HL-60/S4 (cell line): Measurements from ENCODE around the gene CACNA1E.

ENCODE experiments used
- in situ Hi-C: fragments of 300-500 bp; cut with MboI; formaldehyde crosslinking; loops from 2 replicates; pipeline ENCODE4 v1.14.3; 2022; ENCODE audit warnings: low sequenced_read_pairs

Gene CACNA1E

GRCh38 chr1:181746224-181746623 is 262.9 kb downstream of the CACNA1E start:
- in situ Hi-C loops, result no loop called here

- in situ Hi-C loops, result no loop called here
Observed at GRCh38 chr1:181748013-181748412, 264.7 kb downstream of the CACNA1E start.

DNA sequence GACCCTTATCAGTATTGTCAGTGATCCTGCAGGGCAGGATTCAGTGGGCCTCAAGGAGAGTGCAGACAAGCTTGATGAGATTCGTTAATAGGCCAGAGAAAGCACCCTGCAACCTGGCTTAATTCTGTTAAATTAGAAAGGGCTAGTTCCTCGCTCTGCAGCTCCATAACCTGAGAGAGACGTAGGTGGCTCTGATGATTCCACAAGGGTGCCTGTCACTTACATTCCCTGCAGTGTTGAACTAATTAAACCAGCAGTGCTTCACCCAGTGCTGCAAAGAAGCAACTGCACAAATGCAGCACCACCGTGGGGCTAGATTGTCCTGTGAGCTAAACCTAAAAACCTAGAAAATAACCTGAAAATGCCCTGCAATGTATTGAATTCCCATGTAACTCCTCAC is 270.8 kb downstream of the CACNA1E start:
- in situ Hi-C loops, result no loop called here

DNA sequence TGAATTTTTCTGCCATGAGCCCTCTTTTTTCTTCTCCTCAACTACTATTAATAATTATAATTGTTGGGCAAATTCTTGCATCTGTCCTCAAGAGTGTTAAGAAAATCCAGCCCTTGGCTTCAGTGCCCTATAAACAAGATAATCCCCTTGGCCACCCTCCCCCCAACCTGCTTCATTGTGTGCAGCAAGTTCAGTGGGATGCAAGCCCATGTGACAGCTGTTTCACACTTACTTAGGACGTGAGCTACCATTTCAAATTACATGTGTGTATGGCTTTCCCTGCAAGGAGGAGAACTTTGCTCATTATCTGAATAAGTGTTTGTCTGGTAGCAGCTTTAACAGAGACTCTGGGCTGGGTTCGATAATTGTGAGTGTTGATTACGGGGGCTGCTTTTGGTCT is 276.2 kb downstream of the CACNA1E start:
- in situ Hi-C loops, result no loop called here

GRCh38 chr1:181763736-181764135 is 280.4 kb downstream of the CACNA1E start:
- in situ Hi-C loops, result no loop called here

- in situ Hi-C loops, result no loop called here
Observed at GRCh38 chr1:181765451-181766026, 282.2 kb downstream of the CACNA1E start.

GRCh38 chr1:181767001-181767708 is 283.8 kb downstream of the CACNA1E start:
- in situ Hi-C loops, result no loop called here

DNA sequence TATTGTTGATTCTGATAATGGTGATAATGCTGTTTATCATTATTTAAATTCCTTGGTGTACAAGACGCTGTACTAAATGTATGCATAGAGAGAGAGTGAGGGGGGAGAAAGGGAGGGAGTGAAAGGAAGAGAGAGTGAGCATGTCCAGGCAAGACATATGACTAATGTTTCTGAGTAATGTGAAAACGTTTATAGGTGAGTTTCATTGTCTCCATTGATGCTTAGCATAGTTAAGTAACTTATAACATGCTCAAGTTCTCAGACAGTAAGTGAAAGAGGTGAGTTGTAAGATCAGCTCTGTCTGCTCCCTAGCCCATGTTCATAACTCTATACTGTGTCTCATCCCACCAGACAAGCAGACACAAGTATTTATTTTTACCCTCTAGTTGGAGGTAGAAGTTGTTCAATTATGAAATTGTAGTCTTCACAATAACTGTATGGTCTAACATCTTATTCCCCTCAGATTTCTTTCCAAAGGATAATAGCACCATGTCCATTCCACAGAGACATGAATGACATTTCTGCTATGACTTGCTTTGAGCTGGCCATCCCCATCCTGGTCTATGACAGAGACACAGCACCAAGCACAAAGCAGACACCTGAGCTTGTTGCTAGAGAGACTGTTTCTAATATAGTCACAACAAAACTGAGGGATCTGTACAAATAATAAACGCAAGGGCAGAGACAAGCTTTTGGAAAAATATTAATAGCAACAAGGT is 285.1 kb downstream of the CACNA1E start:
- in situ Hi-C loops, result no loop called here

- in situ Hi-C loops, result no loop called here
Observed at GRCh38 chr1:181768930-181769280, 285.6 kb downstream of the CACNA1E start.

GRCh38 chr1:181769846-181770245 is 286.5 kb downstream of the CACNA1E start:
- in situ Hi-C loops, result no loop called here

- in situ Hi-C loops, result no loop called here
Observed at GRCh38 chr1:181772714-181773113, 289.4 kb downstream of the CACNA1E start.

DNA sequence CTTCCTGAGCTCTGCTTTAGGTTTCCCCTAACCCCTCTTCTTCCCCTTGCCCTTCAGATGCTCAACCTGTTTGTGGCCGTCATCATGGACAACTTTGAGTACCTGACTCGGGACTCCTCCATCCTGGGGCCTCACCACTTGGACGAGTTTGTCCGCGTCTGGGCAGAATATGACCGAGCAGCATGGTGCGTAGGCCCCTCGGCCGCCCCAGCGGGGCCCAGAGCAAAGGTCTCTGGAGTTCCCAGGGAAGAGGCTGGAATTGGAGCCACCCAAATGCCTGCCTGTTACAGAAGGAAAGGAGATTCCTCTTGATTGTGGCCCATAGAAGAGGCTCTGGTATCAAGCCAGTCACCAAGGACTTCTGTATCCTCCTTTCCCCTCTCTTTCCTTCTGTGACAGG is 292.7 kb downstream of the CACNA1E start:
- in situ Hi-C loops, result no loop called here

DNA sequence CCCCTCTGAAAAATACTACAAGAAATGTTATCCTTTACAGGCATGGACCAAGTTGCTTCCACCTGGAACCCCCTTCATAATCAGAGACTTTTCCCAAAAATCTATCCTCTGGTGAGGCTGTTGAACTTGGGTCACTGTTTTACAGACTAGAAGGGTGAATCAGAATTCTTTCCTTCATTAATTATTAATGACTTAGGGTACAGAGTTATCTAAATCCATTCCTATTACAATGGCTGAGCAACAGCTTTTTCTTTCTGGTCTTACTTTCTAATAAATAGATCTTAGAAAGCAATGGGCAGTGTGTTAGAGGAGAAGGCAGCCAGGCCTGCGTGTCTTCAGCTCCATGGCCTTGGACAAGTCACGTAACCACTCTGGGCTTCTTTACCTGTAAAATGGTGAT is 294.0 kb downstream of the CACNA1E start:
- in situ Hi-C loops, result no loop called here

DNA sequence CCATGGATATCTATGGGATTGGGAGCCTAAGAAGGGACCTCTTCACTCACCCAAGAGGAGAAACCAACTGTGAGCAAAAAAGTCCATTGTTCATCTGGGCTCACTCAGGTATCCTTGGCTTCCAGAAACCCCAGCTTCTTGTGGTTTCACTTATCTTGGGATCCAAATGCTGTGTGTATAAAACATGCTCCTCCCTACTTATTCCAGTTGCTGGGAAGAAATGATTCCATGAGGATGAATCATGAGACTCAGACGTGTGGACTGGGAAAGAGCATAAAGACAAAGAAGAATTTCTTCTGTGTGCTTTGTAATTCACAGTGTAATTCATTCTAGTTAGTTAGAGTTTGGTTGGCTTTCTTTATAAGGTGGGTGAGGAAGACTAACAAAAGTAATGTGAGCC is 294.5 kb downstream of the CACNA1E start:
- in situ Hi-C loops, result no loop called here

DNA sequence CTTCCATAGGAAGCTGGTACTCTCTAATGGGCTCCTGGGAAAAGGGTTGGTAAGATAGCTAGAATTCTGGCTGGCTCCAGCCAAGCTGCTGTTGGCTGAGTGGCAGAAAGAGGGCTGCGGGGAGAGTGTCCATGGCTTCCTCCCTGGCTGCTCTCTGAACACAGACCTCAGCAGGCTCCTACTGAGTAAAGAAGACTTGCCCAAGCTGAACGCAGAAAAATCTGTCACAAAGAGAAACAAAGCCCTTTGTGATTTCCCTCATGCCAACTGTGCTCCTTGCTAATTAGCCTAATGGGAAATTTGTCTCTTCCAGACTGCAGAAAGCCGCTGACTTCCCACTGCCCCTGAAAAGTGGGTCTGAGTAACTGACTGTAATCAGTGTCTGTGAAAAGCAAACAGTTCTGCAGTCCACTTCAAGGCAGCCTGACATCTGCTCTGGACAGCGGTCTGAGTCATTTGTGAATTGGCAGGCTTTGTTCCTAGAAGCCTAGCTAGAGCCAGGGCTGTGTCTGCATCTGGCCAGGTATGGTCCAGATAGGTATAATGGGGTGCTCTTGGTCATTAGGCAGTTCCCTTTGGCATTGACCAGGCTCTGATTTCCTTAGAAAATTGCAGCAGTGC is 295.4 kb downstream of the CACNA1E start:
- in situ Hi-C loops, result no loop called here

DNA sequence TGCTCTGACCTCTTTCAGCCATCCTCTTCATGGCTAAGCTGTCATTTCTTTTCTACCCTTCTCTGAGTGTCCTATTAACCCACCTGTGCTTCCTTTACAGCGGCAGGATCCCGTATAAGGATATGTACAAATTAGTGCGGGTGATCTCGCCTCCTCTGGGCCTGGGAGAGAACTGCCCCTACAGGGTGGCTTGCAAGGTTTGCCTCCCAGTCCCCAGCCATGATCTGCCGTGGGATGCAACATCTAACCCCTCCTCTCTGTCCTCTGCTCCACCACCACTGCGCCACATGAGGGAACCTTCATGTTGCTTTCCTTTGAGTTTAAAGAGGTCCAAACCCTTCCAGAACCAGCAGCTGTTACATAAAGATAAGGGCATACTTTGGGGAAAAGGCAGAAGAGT is 296.0 kb downstream of the CACNA1E start:
- in situ Hi-C loops, result no loop called here

DNA sequence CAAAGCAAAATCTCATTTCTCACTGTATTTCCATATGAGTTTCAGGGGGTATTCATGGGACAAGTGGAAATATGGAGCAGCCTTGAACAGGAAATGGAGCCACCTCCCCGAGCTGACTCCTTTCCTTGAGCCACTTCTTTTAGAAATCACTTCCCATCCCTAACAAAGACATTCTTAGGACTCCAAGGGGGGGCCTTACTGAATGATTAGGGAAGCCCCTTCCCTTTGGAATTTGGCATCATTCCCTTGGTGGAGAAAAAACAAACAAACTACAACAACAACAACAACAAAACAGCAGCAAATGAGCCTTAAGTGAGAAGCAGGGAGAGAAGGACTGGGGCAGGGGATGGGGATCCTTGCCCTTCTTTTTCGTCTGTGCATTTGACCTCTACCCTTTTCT is 299.9 kb downstream of the CACNA1E start:
- in situ Hi-C loops, result no loop called here

- in situ Hi-C loops, result no loop called here
Observed at GRCh38 chr1:181784039-181784683, 300.8 kb downstream of the CACNA1E start.

- in situ Hi-C loops, result no loop called here
Observed at GRCh38 chr1:181789395-181789794, 306.1 kb downstream of the CACNA1E start.

- in situ Hi-C loops, result no loop called here
Observed at GRCh38 chr1:181791721-181792120, 308.4 kb downstream of the CACNA1E start.

GRCh38 chr1:181793831-181794230 is 310.5 kb downstream of the CACNA1E start:
- in situ Hi-C loops, result no loop called here
